GM19397 (cell line): ENCODE data around the gene CROCC2.

ENCODE experiments used
- ATAC-seq: cut with Tn5 transposase; IDR thresholded peaks from one replicate; pipeline ENCODE4 v1.9.1; 2021; ENCODE audit warnings: mild to moderate bottlenecking, moderate library complexity; ENCODE audit not compliant: unreplicated experiment

CROCC2 gene

GRCh38 chr2:240983361-240983995 lies 77.3 kb downstream of the CROCC2 start:
- ATAC-seq, result no peak

GRCh38 chr2:240983996-240984498 lies 77.9 kb downstream of the CROCC2 start:
- ATAC-seq, result no peak

GRCh38 chr2:240985881-240986786 lies 80.0 kb downstream of the CROCC2 start:
- no peak for ATAC-seq

GRCh38 chr2:240986787-240987411 lies 80.8 kb downstream of the CROCC2 start:
- no peak for ATAC-seq

- no peak for ATAC-seq
These were observed 81.5 kb downstream of the CROCC2 start for GRCh38 chr2:240987588-240987987.

GRCh38 chr2:240988146-240988545 lies 82.0 kb downstream of the CROCC2 start:
- no peak for ATAC-seq

GRCh38 chr2:240988571-240989271 lies 82.6 kb downstream of the CROCC2 start:
- no peak for ATAC-seq

GRCh38 chr2:240989451-240990265 lies 83.5 kb downstream of the CROCC2 start:
- no peak for ATAC-seq

- no peak for ATAC-seq
These were observed 84.1 kb downstream of the CROCC2 start for GRCh38 chr2:240990266-240990529.

GRCh38 chr2:240990726-240991377 lies 84.7 kb downstream of the CROCC2 start:
- no peak for ATAC-seq

- ATAC-seq, result no peak
These were observed 85.5 kb downstream of the CROCC2 start for GRCh38 chr2:240991378-240992263.

GRCh38 chr2:240992572-240993291 lies 86.6 kb downstream of the CROCC2 start:
- no peak for ATAC-seq

- no peak for ATAC-seq
These were observed 87.5 kb downstream of the CROCC2 start for GRCh38 chr2:240993446-240994170.

- ATAC-seq, result no peak
These were observed 88.2 kb downstream of the CROCC2 start for GRCh38 chr2:240994171-240994896.

GRCh38 chr2:240995041-240996021 lies 89.2 kb downstream of the CROCC2 start:
- ATAC-seq, result no peak
